IMR-90 (cell line): ENCODE data around the gene TMTC2. TPM values are rescaled to one million over a fixed set of nuclear protein-coding genes. Genes with fewer than 3 reads are reported as not detected.

Source experiments
- ATAC-seq: fragments of 200-7000 bp; cut with Tn5 transposase; 2 replicates; pipeline ENCODE4 v1.9.1; 2020; ENCODE audit warnings: low read depth, mild to moderate bottlenecking, moderate library complexity
- BruUV-seq: library from RNA; stranded (reverse); fragments of 400-500 nt; replicated peaks from 2 replicates; lab custom pipeline; 2021; lab: Mats Ljungman, UMichigan
- CTCF ChIA-PET: fragments of 300-600 bp; formaldehyde crosslinking; extraction: SDS; loops from one replicate; lab custom pipeline; 2021; ENCODE audit warnings: antibody characterized with exemption; lab: Yijun Ruan, JAX
- POLR2A ChIA-PET: fragments of 300-600 bp; sonication (Branson Sonifier 250); formaldehyde crosslinking; loops from one replicate; lab custom pipeline; 2022; ENCODE audit warnings: antibody characterized with exemption; ENCODE audit not compliant: unreplicated experiment; lab: Charles Lee
- DNase-seq: peaks from one replicate; pipeline ENCODE4 v3.0.0; 2013
- H2AFZ ChIP-seq: replicated peaks from 2 replicates; pipeline ENCODE3; 2013; ENCODE audit warnings: low read length, mild to moderate bottlenecking; ENCODE audit not compliant: poor library complexity
- H2AK5ac ChIP-seq: 2 replicates; pipeline ENCODE4 v1.6.1; 2013; ENCODE audit warnings: low read depth, low read length, inconsistent platforms
- H2AK9ac ChIP-seq: replicated peaks from 2 replicates; pipeline ENCODE3; 2013; ENCODE audit warnings: mild to moderate bottlenecking, low read depth, low read length, moderate library complexity; ENCODE audit not compliant: poor library complexity
- H2BK120ac ChIP-seq: 2 replicates; pipeline ENCODE4 v1.6.1; 2013; ENCODE audit warnings: low read depth, low read length, inconsistent platforms
- H2BK15ac ChIP-seq: 3 replicates; pipeline ENCODE4 v1.6.1; 2013; ENCODE audit warnings: low read depth, low read length, inconsistent platforms
- H2BK20ac ChIP-seq: 2 replicates; pipeline ENCODE4 v1.6.1; 2013; ENCODE audit warnings: low read depth, mild to moderate bottlenecking, inconsistent platforms, low read length, moderate library complexity
- H2BK5ac ChIP-seq: 2 replicates; pipeline ENCODE4 v1.6.1; 2013; ENCODE audit warnings: mild to moderate bottlenecking, low read depth, low read length, inconsistent platforms; ENCODE audit not compliant: poor library complexity, severe bottlenecking
- H3K14ac ChIP-seq: replicated peaks from 2 replicates; pipeline ENCODE4 v1.6.1; 2013; ENCODE audit warnings: low read depth, low read length, inconsistent platforms
- H3K18ac ChIP-seq: 2 replicates; pipeline ENCODE4 v1.6.1; 2013; ENCODE audit warnings: low read depth, low read length, control low read depth
- H3K23ac ChIP-seq: 2 replicates; pipeline ENCODE4 v1.6.1; 2013; ENCODE audit warnings: low read depth, low read length, inconsistent platforms
- H3K27ac ChIP-seq: 2 replicates; pipeline ENCODE4 v1.5.1; 2013; ENCODE audit warnings: mild to moderate bottlenecking, control low read depth, low read length; ENCODE audit not compliant: insufficient read depth
- H3K27me3 ChIP-seq: 2 replicates; pipeline ENCODE4 v1.6.1; 2013; ENCODE audit warnings: low read length; ENCODE audit not compliant: control insufficient read depth, insufficient read depth
- H3K36me3 ChIP-seq: 2 replicates; pipeline ENCODE4 v1.6.1; 2013; ENCODE audit warnings: low read length, mixed read lengths; ENCODE audit not compliant: control insufficient read depth, insufficient read depth
- H3K4ac ChIP-seq: 2 replicates; pipeline ENCODE4 v1.6.1; 2013; ENCODE audit warnings: low read depth, low read length, inconsistent platforms
- H3K4me1 ChIP-seq: 2 replicates; pipeline ENCODE4 v1.6.1; 2013; ENCODE audit warnings: low read length, mixed read lengths; ENCODE audit not compliant: control insufficient read depth, insufficient read depth
- H3K4me2 ChIP-seq: 2 replicates; pipeline ENCODE4 v1.6.1; 2013; ENCODE audit warnings: low read depth, mild to moderate bottlenecking, control low read depth, low read length, moderate library complexity
- H3K4me3 ChIP-seq: 2 replicates; pipeline ENCODE4 v1.5.1; 2013; ENCODE audit warnings: low read depth, mild to moderate bottlenecking, control low read depth, low read length, moderate library complexity; ENCODE audit not compliant: insufficient read depth
- H3K56ac ChIP-seq: 2 replicates; pipeline ENCODE4 v1.6.1; 2013; ENCODE audit warnings: low read length, inconsistent platforms; ENCODE audit not compliant: insufficient read depth; ENCODE audit errors: extremely low read depth
- H3K79me1 ChIP-seq, 2 experiments: 2 replicates each; pipeline ENCODE4 v1.6.1; 2013; ENCODE audit warnings: low read length in 2 of 2, inconsistent platforms in 1 of 2, low read depth in 1 of 2
- H3K9ac ChIP-seq: 2 replicates; pipeline ENCODE4 v1.6.1; 2013; ENCODE audit warnings: low read depth, low read length, control low read depth
- H3K9me1 ChIP-seq: 2 replicates; pipeline ENCODE4 v1.6.1; 2013; ENCODE audit warnings: low read length, inconsistent platforms; ENCODE audit not compliant: insufficient read depth
- H3K9me3 ChIP-seq: 2 replicates; pipeline ENCODE4 v1.6.1; 2013; ENCODE audit warnings: low read length; ENCODE audit not compliant: control insufficient read depth, insufficient read depth
- H4K20me1 ChIP-seq: 2 replicates; pipeline ENCODE4 v1.6.1; 2013; ENCODE audit warnings: low read length, inconsistent platforms; ENCODE audit not compliant: insufficient read depth
- H4K5ac ChIP-seq: 2 replicates; pipeline ENCODE4 v1.6.1; 2013; ENCODE audit warnings: mild to moderate bottlenecking, low read depth, low read length, control low read depth
- H4K8ac ChIP-seq, 2 experiments: 2 replicates each; pipeline ENCODE4 v1.6.1; 2013; ENCODE audit warnings: low read depth in 2 of 2, low read length in 2 of 2, control low read depth in 1 of 2, inconsistent platforms in 1 of 2
- H4K91ac ChIP-seq: 2 replicates; pipeline ENCODE4 v1.6.1; 2013; ENCODE audit warnings: low read depth, low read length, inconsistent platforms; ENCODE audit not compliant: insufficient read depth
- BHLHE40 ChIP-seq: fragments of 150-350 bp; IDR thresholded peaks from 2 replicates; pipeline ENCODE4 v1.6.1; 2016; ENCODE audit warnings: mild to moderate bottlenecking, low read depth, low read length
- CEBPB ChIP-seq: IDR thresholded peaks from 2 replicates; pipeline ENCODE4 v1.6.1; 2012; ENCODE audit warnings: low read depth, low read length, improper control_type of control experiment
- CHD1 ChIP-seq: IDR thresholded peaks from 2 replicates; pipeline ENCODE4 v1.6.1; 2012; ENCODE audit warnings: low read depth, low read length, improper control_type of control experiment
- FOS ChIP-seq: fragments of 150-350 bp; IDR thresholded peaks from 2 replicates; pipeline ENCODE4 v1.6.1; 2016; ENCODE audit warnings: low read depth, low read length
- MAFK ChIP-seq: IDR thresholded peaks from 2 replicates; pipeline ENCODE4 v1.6.1; 2012; ENCODE audit warnings: low read depth, low read length, improper control_type of control experiment
- MAZ ChIP-seq: IDR thresholded peaks from 2 replicates; pipeline ENCODE4 v1.6.1; 2012; ENCODE audit warnings: low read depth, mild to moderate bottlenecking, low read length, improper control_type of control experiment, moderate library complexity, borderline replicate concordance
- MXI1 ChIP-seq: IDR thresholded peaks from 2 replicates; pipeline ENCODE4 v1.6.1; 2012; ENCODE audit warnings: low read depth, mild to moderate bottlenecking, low read length, moderate library complexity, borderline replicate concordance
- NFE2L2 ChIP-seq: fragments of 150-350 bp; IDR thresholded peaks from 2 replicates; pipeline ENCODE4 v1.6.1; 2016; ENCODE audit warnings: low read depth, mild to moderate bottlenecking, low read length
- POLR2A ChIP-seq: IDR thresholded peaks from 2 replicates; pipeline ENCODE4 v1.6.1; 2012; ENCODE audit warnings: mild to moderate bottlenecking, low read depth, low read length
- RAD21 ChIP-seq: IDR thresholded peaks from 2 replicates; pipeline ENCODE4 v1.6.1; 2012; ENCODE audit warnings: low read length, improper control_type of control experiment
- RFX5 ChIP-seq: IDR thresholded peaks from 2 replicates; pipeline ENCODE4 v1.8.0; 2012; ENCODE audit warnings: low read depth, mild to moderate bottlenecking, low read length, moderate library complexity
- SMC3 ChIP-seq: fragments of 150-350 bp; IDR thresholded peaks from 2 replicates; pipeline ENCODE4 v1.6.1; 2016; ENCODE audit warnings: low read depth, mild to moderate bottlenecking, antibody characterized with exemption, low read length, moderate library complexity
- dilution Hi-C: fragments of 300-500 bp; cut with HindIII; formaldehyde crosslinking; loops from one replicate; pipeline ENCODE4 v1.14.3; 2018; ENCODE audit warnings: low sequenced_read_pairs; ENCODE audit not compliant: unreplicated experiment
- in situ Hi-C: fragments of 300-500 bp; cut with MboI; formaldehyde crosslinking; loops from 3 replicates; pipeline ENCODE4 v1.14.3; 2019; ENCODE audit warnings: low sequenced_read_pairs, inconsistent platforms, mixed read lengths
- intact Hi-C: fragments of 100-400 bp; cut with micrococcal nuclease; formaldehyde crosslinking; loops from 2 replicates; pipeline ENCODE4 v1.10.0; 2022
- polyA plus RNA-seq, 3 experiments: library from polyadenylated mRNA; depleted of rRNA; stranded (reverse); fragments of >200 nt; gene quantifications; 2 replicates each; pipeline ENCODE4 v1.2.3, GENCODE V29; 2012; ENCODE audit warnings: low replicate concordance in 1 of 3
- total RNA-seq: library from RNA; depleted of rRNA; stranded (reverse); fragments of >200 nt; gene quantifications from 2 replicates; pipeline ENCODE4 v1.2.3, GENCODE V29; 2012
- TF ChIP-seq, protein P1 (sequence below): fragments of 150-350 bp; IDR thresholded peaks from 2 replicates; pipeline ENCODE4 v1.6.1; 2016; ENCODE audit warnings: low read depth, mild to moderate bottlenecking, low read length, moderate library complexity, borderline replicate concordance
- TF ChIP-seq, protein P2 (sequence below): fragments of 150-350 bp; IDR thresholded peaks from 2 replicates; pipeline ENCODE4 v1.6.1; 2017; ENCODE audit warnings: mild to moderate bottlenecking, antibody characterized with exemption, low read length, low read depth
- TF ChIP-seq, protein P3 (sequence below): conservative IDR thresholded peaks from 2 replicates; pipeline ENCODE4 v1.5.1; 2012; ENCODE audit warnings: mild to moderate bottlenecking, low read depth, low read length, improper control_type of control experiment

The TMTC2 gene
- total and polyA plus RNA-seq, 2 of the 4 experiments (the other 2 are of a cell fraction) = 0.56 to 1.4 TPM

DNA sequence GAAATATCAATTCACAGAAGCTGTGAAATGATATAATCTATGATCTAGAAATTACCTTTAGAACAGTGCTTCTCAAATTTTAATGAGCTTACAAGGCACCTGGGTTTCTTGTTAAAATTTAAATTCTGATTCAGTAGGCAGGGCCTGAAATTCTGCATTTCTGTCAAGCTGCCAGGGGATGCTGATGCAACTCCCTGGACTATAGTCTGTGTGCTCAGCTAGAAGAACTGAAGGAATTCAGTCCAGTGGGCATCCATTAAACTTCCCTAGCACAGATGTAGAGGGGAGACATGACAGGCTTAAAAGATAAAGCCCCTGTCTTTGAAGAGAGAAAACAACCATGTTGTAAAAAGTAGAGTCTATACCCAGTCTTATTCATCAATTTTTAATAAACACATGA lies 441.8 kb downstream of the TMTC2 start:
- no peak overlapping the region for H2AK9ac ChIP-seq
- no peak overlapping the region for H4K5ac ChIP-seq
- DNase-seq = no peak
- intact Hi-C loops = no loop called here
- H4K20me1 ChIP-seq = no peaks in the 10 kb centered on the region
- no peak overlapping the region for H3K4me3 ChIP-seq
- H3K18ac ChIP-seq = no peak overlapping the region
- in situ Hi-C loops = no loop called here
- no peak overlapping the region for H3K9ac ChIP-seq
- H4K8ac ChIP-seq = no peak overlapping the region
- no peak overlapping the region for H3K4ac ChIP-seq
- no peaks in the 10 kb centered on the region for H3K27me3 ChIP-seq
- dilution Hi-C loops = no loop called here
- BruUV-seq = no TSS peak
- H3K23ac ChIP-seq = no peak overlapping the region
- CTCF ChIA-PET = no interaction called here
- H2BK20ac ChIP-seq = no peak overlapping the region
- ATAC-seq = no peak
- H3K56ac ChIP-seq = no peak overlapping the region
- H3K14ac ChIP-seq = no peak overlapping the region
- no peak overlapping the region for H3K27ac ChIP-seq
- no peak overlapping the region for H2AFZ ChIP-seq
- no peaks in the 10 kb centered on the region for H3K9me3 ChIP-seq
- no peak overlapping the region for H2BK5ac ChIP-seq
- H3K36me3 ChIP-seq = no peaks in the 10 kb centered on the region
- no peak overlapping the region for H4K91ac ChIP-seq
- H2BK15ac ChIP-seq = no peak overlapping the region
- H2AK5ac ChIP-seq = no peak overlapping the region
- POLR2A ChIA-PET = no interaction called here
- H2BK120ac ChIP-seq = no peak overlapping the region
- no peaks in the 10 kb centered on the region for H3K4me1 ChIP-seq
- H3K79me1 ChIP-seq = no peaks in the 10 kb centered on the region
- TF ChIP-seq CHD1 (no peak), RFX5 (no peak), SMC3 (no peak), RAD21 (no peak), FOS (no peak), NFE2L2 (no peak), MAZ (no peak), CEBPB (no peak), BHLHE40 (no peak), POLR2A (no peak), MAFK (no peak), MXI1 (no peak)
- TF ChIP-seq, protein P1, sequence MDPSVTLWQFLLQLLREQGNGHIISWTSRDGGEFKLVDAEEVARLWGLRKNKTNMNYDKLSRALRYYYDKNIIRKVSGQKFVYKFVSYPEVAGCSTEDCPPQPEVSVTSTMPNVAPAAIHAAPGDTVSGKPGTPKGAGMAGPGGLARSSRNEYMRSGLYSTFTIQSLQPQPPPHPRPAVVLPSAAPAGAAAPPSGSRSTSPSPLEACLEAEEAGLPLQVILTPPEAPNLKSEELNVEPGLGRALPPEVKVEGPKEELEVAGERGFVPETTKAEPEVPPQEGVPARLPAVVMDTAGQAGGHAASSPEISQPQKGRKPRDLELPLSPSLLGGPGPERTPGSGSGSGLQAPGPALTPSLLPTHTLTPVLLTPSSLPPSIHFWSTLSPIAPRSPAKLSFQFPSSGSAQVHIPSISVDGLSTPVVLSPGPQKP = no peak
- TF ChIP-seq, protein P2, sequence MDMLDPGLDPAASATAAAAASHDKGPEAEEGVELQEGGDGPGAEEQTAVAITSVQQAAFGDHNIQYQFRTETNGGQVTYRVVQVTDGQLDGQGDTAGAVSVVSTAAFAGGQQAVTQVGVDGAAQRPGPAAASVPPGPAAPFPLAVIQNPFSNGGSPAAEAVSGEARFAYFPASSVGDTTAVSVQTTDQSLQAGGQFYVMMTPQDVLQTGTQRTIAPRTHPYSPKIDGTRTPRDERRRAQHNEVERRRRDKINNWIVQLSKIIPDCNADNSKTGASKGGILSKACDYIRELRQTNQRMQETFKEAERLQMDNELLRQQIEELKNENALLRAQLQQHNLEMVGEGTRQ = no peak
- TF ChIP-seq, protein P3, sequence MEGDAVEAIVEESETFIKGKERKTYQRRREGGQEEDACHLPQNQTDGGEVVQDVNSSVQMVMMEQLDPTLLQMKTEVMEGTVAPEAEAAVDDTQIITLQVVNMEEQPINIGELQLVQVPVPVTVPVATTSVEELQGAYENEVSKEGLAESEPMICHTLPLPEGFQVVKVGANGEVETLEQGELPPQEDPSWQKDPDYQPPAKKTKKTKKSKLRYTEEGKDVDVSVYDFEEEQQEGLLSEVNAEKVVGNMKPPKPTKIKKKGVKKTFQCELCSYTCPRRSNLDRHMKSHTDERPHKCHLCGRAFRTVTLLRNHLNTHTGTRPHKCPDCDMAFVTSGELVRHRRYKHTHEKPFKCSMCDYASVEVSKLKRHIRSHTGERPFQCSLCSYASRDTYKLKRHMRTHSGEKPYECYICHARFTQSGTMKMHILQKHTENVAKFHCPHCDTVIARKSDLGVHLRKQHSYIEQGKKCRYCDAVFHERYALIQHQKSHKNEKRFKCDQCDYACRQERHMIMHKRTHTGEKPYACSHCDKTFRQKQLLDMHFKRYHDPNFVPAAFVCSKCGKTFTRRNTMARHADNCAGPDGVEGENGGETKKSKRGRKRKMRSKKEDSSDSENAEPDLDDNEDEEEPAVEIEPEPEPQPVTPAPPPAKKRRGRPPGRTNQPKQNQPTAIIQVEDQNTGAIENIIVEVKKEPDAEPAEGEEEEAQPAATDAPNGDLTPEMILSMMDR = no peak
- H3K9me1 ChIP-seq = no peaks in the 10 kb centered on the region
- no peak overlapping the region for H3K4me2 ChIP-seq
